ENCODE measurements around the gene LRRK1.
A peak's percentile ranks its signal among the peaks of the same experiment; 100 is the strongest.

Gene LRRK1

GRCh38 chr15:100918690-100919480, at the start of gene LRRK1:
TSS of gene LRRK1 (plus strand) at chr15:100919357. CDS start at chr15:100924633, 5,276 bp downstream.
- no peak for DNase-seq (ENCODE audit: low read depth in 2 of 2)

- DNase-seq (ENCODE audit: low read depth in 2 of 2) = peak in 1 of 2 donors; percentile 17
These were observed 46.0 kb upstream of the LRRK1 start for GRCh38 chr15:100873029-100873677.

GRCh38 chr15:100875495-100875894, 43.7 kb upstream of the LRRK1 start:
- DNase-seq (ENCODE audit: low read depth in 2 of 2) = no peak

GRCh38 chr15:100875976-100876375, 43.2 kb upstream of the LRRK1 start:
- DNase-seq (ENCODE audit: low read depth in 2 of 2) = no peak

- no peak for DNase-seq (ENCODE audit: low read depth in 2 of 2)
These were observed 41.6 kb upstream of the LRRK1 start for GRCh38 chr15:100877551-100877950.

- no peak for DNase-seq (ENCODE audit: low read depth in 2 of 2)
These were observed 41.0 kb upstream of the LRRK1 start for GRCh38 chr15:100878130-100878529.

- no peak for DNase-seq (ENCODE audit: low read depth in 2 of 2)
These were observed 40.5 kb upstream of the LRRK1 start for GRCh38 chr15:100878648-100879047.

- no peak for DNase-seq (ENCODE audit: low read depth in 2 of 2)
These were observed 40.1 kb upstream of the LRRK1 start for GRCh38 chr15:100879061-100879463.

- no peak for DNase-seq (ENCODE audit: low read depth in 2 of 2)
These were observed 39.6 kb upstream of the LRRK1 start, which contains the start of gene ALDH1A3 for GRCh38 chr15:100879464-100880138. TSS of gene ALDH1A3 (plus strand) at chr15:100879831. CDS start at chr15:100879908, 77 bp downstream.

- no peak for DNase-seq (ENCODE audit: low read depth in 2 of 2)
These were observed 38.8 kb upstream of the LRRK1 start for GRCh38 chr15:100880139-100880896.

- no peak for DNase-seq (ENCODE audit: low read depth in 2 of 2)
These were observed 38.3 kb upstream of the LRRK1 start for GRCh38 chr15:100880897-100881242.

GRCh38 chr15:100881573-100882336, 37.4 kb upstream of the LRRK1 start:
- no peak for DNase-seq (ENCODE audit: low read depth in 2 of 2)

GRCh38 chr15:100885116-100885515, 34.0 kb upstream of the LRRK1 start:
- no peak for DNase-seq (ENCODE audit: low read depth in 2 of 2)

GRCh38 chr15:100885811-100886210, 33.3 kb upstream of the LRRK1 start:
- no peak for DNase-seq (ENCODE audit: low read depth in 2 of 2)

- no peak for DNase-seq (ENCODE audit: low read depth in 2 of 2)
These were observed 31.8 kb upstream of the LRRK1 start for GRCh38 chr15:100887211-100887913.

- DNase-seq (ENCODE audit: low read depth in 2 of 2) = no peak
These were observed 29.6 kb upstream of the LRRK1 start for GRCh38 chr15:100889385-100890050.

- DNase-seq (ENCODE audit: low read depth in 2 of 2) = no peak
These were observed 29.0 kb upstream of the LRRK1 start for GRCh38 chr15:100890051-100890720.

- DNase-seq (ENCODE audit: low read depth in 2 of 2) = no peak
These were observed 28.3 kb upstream of the LRRK1 start for GRCh38 chr15:100890850-100891249.

GRCh38 chr15:100891307-100892012, 27.7 kb upstream of the LRRK1 start:
- no peak for DNase-seq (ENCODE audit: low read depth in 2 of 2)

All from stimulated activated CD8-positive, alpha-beta memory T cell treated with anti-CD3 and anti-CD28 coated beads, Interleukin-7, amount 100 ng/mL, for 4 hours (primary cell).